Lower leg skin (tissue), 3 donors: ENCODE results near the gene SRSF1.

Experiments used
- POLR2A ChIP-seq, 2 donors: fragments of 450-650 bp; IDR thresholded peaks; one replicate each; pipeline ENCODE4 v1.6.1; 2016 to 2017; ENCODE audit warnings: antibody characterized with exemption in 2 of 2, mild to moderate bottlenecking in 1 of 2, moderate library complexity in 1 of 2
- TF ChIP-seq, protein P1 (sequence below), 3 donors: fragments of 450-650 bp; IDR thresholded peaks; one replicate each; pipeline ENCODE4 v1.5.1; 2016; ENCODE audit warnings: antibody characterized with exemption in 3 of 3, mild to moderate bottlenecking in 3 of 3, moderate library complexity in 2 of 3

DNA sequence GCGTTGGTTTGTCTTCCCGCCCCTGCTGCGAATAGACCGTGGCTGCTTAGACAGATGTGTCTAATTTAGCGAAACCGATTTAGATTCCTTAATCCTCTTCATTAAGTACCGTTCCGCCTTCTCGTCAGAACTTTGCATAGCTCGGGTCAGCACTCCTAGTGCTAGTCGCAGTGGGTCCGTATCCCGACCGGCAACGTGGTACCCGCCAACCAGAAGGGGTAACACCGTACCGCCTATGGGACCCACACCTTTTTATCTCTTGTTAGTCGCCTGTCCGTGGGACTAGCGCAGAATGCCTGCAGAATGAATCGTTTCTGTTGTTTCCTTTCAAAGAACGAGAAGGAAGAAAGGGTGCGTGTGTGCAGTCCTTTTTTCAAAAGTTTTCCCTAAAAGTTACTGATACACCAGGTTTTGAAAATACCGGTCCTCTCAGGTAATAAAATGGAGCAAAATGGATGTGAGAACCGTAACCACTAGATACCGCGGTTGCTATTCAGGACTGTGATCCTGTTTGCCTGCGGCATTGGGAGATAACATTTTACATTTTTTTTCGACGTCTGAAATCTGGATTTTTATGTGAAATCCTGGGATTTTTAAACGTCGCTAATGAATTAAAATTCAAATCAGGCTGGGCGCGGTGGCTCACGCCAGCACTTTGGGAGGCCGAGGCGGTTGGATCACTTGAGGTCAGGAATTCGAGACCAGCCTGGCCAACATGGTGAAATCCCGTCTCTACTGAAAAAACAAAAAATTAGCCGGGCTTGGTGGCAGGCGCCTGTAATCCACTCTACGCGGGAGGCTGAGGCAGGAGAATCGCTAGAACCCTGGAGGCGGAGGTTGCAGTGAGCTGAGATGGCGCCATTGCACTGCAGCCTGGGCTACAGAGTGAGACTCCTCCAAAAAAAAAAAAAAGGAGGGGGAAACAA, 998 bp upstream of the SRSF1 start:
- TF ChIP-seq, protein P1, sequence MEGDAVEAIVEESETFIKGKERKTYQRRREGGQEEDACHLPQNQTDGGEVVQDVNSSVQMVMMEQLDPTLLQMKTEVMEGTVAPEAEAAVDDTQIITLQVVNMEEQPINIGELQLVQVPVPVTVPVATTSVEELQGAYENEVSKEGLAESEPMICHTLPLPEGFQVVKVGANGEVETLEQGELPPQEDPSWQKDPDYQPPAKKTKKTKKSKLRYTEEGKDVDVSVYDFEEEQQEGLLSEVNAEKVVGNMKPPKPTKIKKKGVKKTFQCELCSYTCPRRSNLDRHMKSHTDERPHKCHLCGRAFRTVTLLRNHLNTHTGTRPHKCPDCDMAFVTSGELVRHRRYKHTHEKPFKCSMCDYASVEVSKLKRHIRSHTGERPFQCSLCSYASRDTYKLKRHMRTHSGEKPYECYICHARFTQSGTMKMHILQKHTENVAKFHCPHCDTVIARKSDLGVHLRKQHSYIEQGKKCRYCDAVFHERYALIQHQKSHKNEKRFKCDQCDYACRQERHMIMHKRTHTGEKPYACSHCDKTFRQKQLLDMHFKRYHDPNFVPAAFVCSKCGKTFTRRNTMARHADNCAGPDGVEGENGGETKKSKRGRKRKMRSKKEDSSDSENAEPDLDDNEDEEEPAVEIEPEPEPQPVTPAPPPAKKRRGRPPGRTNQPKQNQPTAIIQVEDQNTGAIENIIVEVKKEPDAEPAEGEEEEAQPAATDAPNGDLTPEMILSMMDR (IDR thresholded peaks at IDR 0.05): no peak
- no peak for TF ChIP-seq POLR2A (IDR thresholded peaks at IDR 0.05)
